Upper lobe of right lung (tissue), 1 donor: ENCODE results near the gene STOM. TPM values are rescaled to one million over a fixed set of nuclear protein-coding genes. Genes with fewer than 3 reads are reported as not detected.

Experiments
- ATAC-seq: fragments of 200-7000 bp; cut with Tn5 transposase; one replicate; pipeline ENCODE4 v1.9.1; 2020; ENCODE audit warnings: mild to moderate bottlenecking, moderate library complexity
- DNase-seq: peaks from one replicate; pipeline ENCODE4 v3.0.0-alpha.2; 2020
- H3K27ac ChIP-seq: fragments of 200-600 bp; one replicate; pipeline ENCODE4 v1.8.0; 2022
- H3K27me3 ChIP-seq: fragments of 200-600 bp; one replicate; pipeline ENCODE4 v1.8.0; 2022; ENCODE audit warnings: mild to moderate bottlenecking
- H3K36me3 ChIP-seq: fragments of 200-600 bp; one replicate; pipeline ENCODE4 v1.8.0; 2022
- H3K4me1 ChIP-seq: fragments of 200-600 bp; one replicate; pipeline ENCODE4 v1.8.0; 2022
- H3K4me3 ChIP-seq: fragments of 200-600 bp; one replicate; pipeline ENCODE4 v1.8.0; 2022; ENCODE audit warnings: mild to moderate bottlenecking
- H3K9me3 ChIP-seq: fragments of 200-600 bp; one replicate; pipeline ENCODE4 v1.8.0; 2022
- intact Hi-C: fragments of 100-400 bp; cut with DNase I; formaldehyde crosslinking; loops from one replicate; pipeline ENCODE4 v1.11.0; 2022
- total RNA-seq: library from RNA; stranded (reverse); fragmentation: NEBNext Ultra II Directional; extraction: Animal tissue kit (Norgen Biotek cat#: 25700); gene quantifications from one replicate; pipeline ENCODE4 v1.2.1, GENCODE V29; 2021
- TF ChIP-seq, protein P1 (sequence below): fragments of 200-600 bp; IDR thresholded peaks from one replicate; pipeline ENCODE4 v1.8.0; 2022; ENCODE audit warnings: antibody characterized with exemption
- donor health status: DM: no; HTN: yes; CAD: no; lungs with severe emphysema.

STOM gene
- total RNA-seq, 1 donor from 2014 or later, result 595 TPM

DNA sequence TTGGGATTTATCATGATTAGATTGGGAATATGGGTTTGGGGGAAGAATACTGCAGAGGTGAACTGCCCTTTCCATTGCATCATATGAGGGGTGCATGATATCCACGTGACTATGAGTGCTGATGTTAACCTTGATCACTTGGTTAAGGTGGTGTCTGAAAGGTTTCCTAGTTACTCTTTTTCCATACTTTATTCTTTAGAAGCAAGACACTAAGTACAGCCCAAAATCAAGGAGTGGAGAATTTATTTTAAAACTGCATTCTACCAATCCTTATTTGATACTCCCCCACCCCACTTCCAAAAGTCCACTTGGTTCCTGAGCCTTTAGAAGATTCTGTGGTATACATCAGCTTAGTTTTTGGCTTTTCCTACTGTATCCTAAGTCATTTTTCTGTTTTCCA lies 20.3 kb upstream of the STOM start:
- no peak for ATAC-seq
- Histone ChIP-seq H3K9me3 (no peaks in the 10 kb centered on the region), H3K4me1 (no peaks in the 10 kb centered on the region), H3K4me3 (no peak overlapping the region), H3K27me3 (no peaks in the 10 kb centered on the region), H3K27ac (no peak overlapping the region), H3K36me3 (no peaks in the 10 kb centered on the region)
- TF ChIP-seq, protein P1, sequence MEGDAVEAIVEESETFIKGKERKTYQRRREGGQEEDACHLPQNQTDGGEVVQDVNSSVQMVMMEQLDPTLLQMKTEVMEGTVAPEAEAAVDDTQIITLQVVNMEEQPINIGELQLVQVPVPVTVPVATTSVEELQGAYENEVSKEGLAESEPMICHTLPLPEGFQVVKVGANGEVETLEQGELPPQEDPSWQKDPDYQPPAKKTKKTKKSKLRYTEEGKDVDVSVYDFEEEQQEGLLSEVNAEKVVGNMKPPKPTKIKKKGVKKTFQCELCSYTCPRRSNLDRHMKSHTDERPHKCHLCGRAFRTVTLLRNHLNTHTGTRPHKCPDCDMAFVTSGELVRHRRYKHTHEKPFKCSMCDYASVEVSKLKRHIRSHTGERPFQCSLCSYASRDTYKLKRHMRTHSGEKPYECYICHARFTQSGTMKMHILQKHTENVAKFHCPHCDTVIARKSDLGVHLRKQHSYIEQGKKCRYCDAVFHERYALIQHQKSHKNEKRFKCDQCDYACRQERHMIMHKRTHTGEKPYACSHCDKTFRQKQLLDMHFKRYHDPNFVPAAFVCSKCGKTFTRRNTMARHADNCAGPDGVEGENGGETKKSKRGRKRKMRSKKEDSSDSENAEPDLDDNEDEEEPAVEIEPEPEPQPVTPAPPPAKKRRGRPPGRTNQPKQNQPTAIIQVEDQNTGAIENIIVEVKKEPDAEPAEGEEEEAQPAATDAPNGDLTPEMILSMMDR, result no peak
- DNase-seq, result no peak
- intact Hi-C loops, result no loop called here

DNA sequence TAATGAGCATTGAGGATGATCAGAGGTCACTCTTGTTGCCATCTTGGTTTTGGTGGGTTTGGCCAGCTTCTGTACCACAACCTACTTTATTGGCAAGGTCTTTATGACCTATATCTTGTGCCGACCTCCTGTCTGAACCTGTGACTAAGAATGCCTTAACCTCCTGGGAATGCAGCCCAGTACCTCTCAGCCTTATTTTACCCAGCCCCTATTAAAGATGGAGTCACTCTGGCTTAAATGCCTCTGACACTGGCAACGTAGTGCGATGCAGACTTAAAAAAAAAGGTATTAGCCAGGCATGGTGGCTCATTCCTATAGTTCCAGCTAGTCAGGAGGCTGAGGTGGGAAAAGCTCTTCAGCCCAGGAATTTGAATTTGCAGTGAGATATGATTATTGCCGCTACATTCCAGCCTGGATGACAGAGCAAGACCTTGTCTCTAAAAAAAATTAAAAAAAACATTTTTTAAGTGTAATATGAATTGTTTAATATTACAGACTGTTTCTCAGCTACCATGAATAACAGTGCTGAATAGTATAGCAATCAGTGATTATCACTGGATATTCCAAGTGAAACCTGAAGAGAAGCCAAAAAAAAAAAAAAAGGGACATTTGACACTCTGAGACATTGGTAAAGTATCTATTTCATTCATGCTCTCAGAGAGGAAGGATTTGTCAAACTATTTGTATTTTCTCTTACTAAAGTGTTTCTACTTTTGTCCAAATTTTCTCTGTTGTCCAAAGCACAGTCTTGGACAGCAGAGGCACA lies 18.3 kb upstream of the STOM start:
- Histone ChIP-seq H3K4me1 (no peaks in the 10 kb centered on the region), H3K36me3 (no peaks in the 10 kb centered on the region), H3K27me3 (no peaks in the 10 kb centered on the region), H3K4me3 (no peak overlapping the region), H3K27ac (no peak overlapping the region), H3K9me3 (no peaks in the 10 kb centered on the region)
- TF ChIP-seq, protein P1, result no peak
- no peak for DNase-seq
- ATAC-seq, result no peak
- intact Hi-C loops, result loop anchor here (10.0 kb wide), 1 partner anchor 74 kb away; no protein-coding TSS in a partner anchor

DNA sequence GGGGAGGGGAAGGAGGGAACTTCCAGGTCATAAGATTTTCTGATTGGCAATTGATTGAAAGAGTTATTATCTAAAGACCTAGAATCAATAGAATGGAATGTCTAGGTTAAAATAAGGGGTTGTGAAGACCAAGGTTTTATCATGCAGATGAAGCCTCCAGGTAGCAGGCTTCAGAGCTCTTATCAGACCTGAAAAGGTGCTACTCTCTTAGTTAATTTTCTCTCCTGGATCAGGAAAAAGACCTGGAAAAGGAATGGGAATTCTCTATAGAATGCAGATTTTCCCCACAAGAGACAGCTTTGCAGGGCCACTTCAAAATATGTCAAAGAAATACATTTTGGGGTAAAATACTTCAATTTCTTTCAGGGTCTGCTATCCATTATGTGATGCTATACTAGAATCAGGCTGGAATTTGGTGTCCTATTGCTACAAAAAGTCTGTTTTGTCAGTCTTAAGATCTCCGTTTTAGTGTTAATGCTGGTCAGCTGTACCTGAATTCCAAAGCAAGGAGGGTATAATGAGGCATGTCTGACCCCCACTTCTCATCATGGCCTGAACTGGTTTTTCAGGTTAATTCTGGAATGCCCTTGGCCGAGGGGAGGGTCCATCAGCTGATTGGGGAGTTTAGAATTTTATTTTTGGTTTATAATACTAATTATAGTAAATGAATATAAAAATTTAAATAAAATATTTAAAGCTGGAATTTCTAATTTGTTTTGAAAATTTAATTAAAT lies 16.6 kb upstream of the STOM start:
- Histone ChIP-seq H3K27me3 (no peaks in the 10 kb centered on the region), H3K9me3 (no peaks in the 10 kb centered on the region), H3K27ac (no peak overlapping the region), H3K4me3 (no peak overlapping the region), H3K4me1 (no peaks in the 10 kb centered on the region), H3K36me3 (no peaks in the 10 kb centered on the region)
- intact Hi-C loops, result loop anchor here (10.0 kb wide), 1 partner anchor 72 kb away; no protein-coding TSS in a partner anchor
- DNase-seq (no peak), ATAC-seq (no peak)
- TF ChIP-seq, protein P1, result no peak

GRCh38 chr9:121383715-121384114 lies 13.7 kb upstream of the STOM start:
- H3K36me3 ChIP-seq, result no peaks in the 10 kb centered on the region
- no peak for DNase-seq
- no peaks in the 10 kb centered on the region for H3K27me3 ChIP-seq
- ATAC-seq, result no peak
- H3K4me1 ChIP-seq, result no peaks in the 10 kb centered on the region
- intact Hi-C loops, result loop anchor here (10.0 kb wide), 1 partner anchor 69 kb away; no protein-coding TSS in a partner anchor
- no peaks in the 10 kb centered on the region for H3K9me3 ChIP-seq
- H3K27ac ChIP-seq, result no peak overlapping the region
- no peak overlapping the region for H3K4me3 ChIP-seq
- TF ChIP-seq, protein P1, result no peak

- ATAC-seq, result no peak
- no peaks in the 10 kb centered on the region for H3K36me3 ChIP-seq
- no peaks in the 10 kb centered on the region for H3K27me3 ChIP-seq
- no peak overlapping the region for H3K27ac ChIP-seq
- no peak overlapping the region for H3K4me3 ChIP-seq
- TF ChIP-seq, protein P1, result no peak
- no peaks in the 10 kb centered on the region for H3K9me3 ChIP-seq
- DNase-seq, result no peak
- intact Hi-C loops, result loop anchor here (10.0 kb wide), 1 partner anchor 66 kb away; no protein-coding TSS in a partner anchor
- H3K4me1 ChIP-seq, result no peaks in the 10 kb centered on the region
Measured at GRCh38 chr9:121380846-121381245, 10.8 kb upstream of the STOM start.
